OCI-LY1 (cell line): ENCODE data around the gene L3MBTL4.

Experiments used
- H2AFZ ChIP-seq: fragments of 200-600 bp; sonication (generic), shearing (Covaris generic); 2 replicates; pipeline ENCODE4 v1.6.0; 2014; ENCODE audit warnings: antibody characterized with exemption, mild to moderate bottlenecking, low read length
- H3F3A ChIP-seq: fragments of 200-600 bp; sonication (generic), shearing (Covaris generic); 2 replicates; pipeline ENCODE4 v1.6.0; 2014; ENCODE audit warnings: mild to moderate bottlenecking, antibody characterized with exemption, low read length, moderate library complexity; ENCODE audit not compliant: insufficient read depth
- H3K27ac ChIP-seq: fragments of 200-600 bp; sonication (generic); 2 replicates; pipeline ENCODE4 v1.5.1; 2014; ENCODE audit warnings: low read length, mixed run types, mild to moderate bottlenecking, low read depth; ENCODE audit not compliant: poor library complexity, severe bottlenecking
- H3K27me3 ChIP-seq: fragments of 200-600 bp; sonication (generic); 2 replicates; pipeline ENCODE4 v1.6.0; 2014; ENCODE audit warnings: antibody characterized with exemption, mild to moderate bottlenecking, low read length, moderate library complexity; ENCODE audit not compliant: insufficient read depth
- H3K36me3 ChIP-seq: fragments of 200-600 bp; sonication (generic); 2 replicates; pipeline ENCODE4 v1.6.1; 2014; ENCODE audit warnings: mild to moderate bottlenecking, antibody characterized with exemption, low read length, moderate library complexity, mixed read lengths; ENCODE audit not compliant: insufficient read depth
- H3K4me1 ChIP-seq: fragments of 200-600 bp; sonication (generic); 2 replicates; pipeline ENCODE4 v1.5.1; 2014; ENCODE audit warnings: mild to moderate bottlenecking, low read length, moderate library complexity; ENCODE audit not compliant: insufficient read depth, severe bottlenecking
- H3K4me2 ChIP-seq: fragments of 200-600 bp; sonication (generic), shearing (Covaris generic); 2 replicates; pipeline ENCODE4 v1.6.1; 2014; ENCODE audit warnings: low read length
- H3K4me3 ChIP-seq: fragments of 200-600 bp; sonication (generic); 2 replicates; pipeline ENCODE4 v1.5.1; 2014; ENCODE audit warnings: low read length, low read depth, mild to moderate bottlenecking, mixed read lengths; ENCODE audit not compliant: poor library complexity, severe bottlenecking
- H3K79me2 ChIP-seq: fragments of 200-600 bp; shearing (Covaris generic); 2 replicates; pipeline ENCODE4 v1.6.1; 2016; ENCODE audit warnings: mixed run types, low read length, mixed read lengths; ENCODE audit not compliant: insufficient read depth
- H3K9ac ChIP-seq: fragments of 200-600 bp; sonication (generic), shearing (Covaris generic); 2 replicates; pipeline ENCODE4 v1.6.1; 2014; ENCODE audit warnings: mild to moderate bottlenecking, low read length, mixed read lengths
- H3K9me2 ChIP-seq: fragments of 200-600 bp; sonication (generic), shearing (Covaris generic); 2 replicates; pipeline ENCODE4 v1.6.1; 2014; ENCODE audit warnings: low read depth, mild to moderate bottlenecking, low read length, mixed read lengths
- H3K9me3 ChIP-seq: fragments of 200-600 bp; shearing (Covaris generic); 2 replicates; pipeline ENCODE4 v1.6.1; 2014; ENCODE audit warnings: low read length, mixed read lengths
- H4K20me1 ChIP-seq: fragments of 200-600 bp; sonication (generic), shearing (Covaris generic); 2 replicates; pipeline ENCODE4 v1.6.0; 2016; ENCODE audit warnings: mild to moderate bottlenecking, low read length; ENCODE audit not compliant: insufficient read depth
- CTCF ChIP-seq: fragments of 200-600 bp; sonication (generic), shearing (Covaris generic); IDR thresholded peaks from 2 replicates; pipeline ENCODE4 v1.5.1; 2017; ENCODE audit warnings: mild to moderate bottlenecking, antibody characterized with exemption, low read length, moderate library complexity, mixed read lengths
- EZH2 ChIP-seq: fragments of 200-600 bp; sonication (generic), shearing (Covaris generic); IDR thresholded peaks from 2 replicates; pipeline ENCODE4 v1.8.0; 2017; ENCODE audit warnings: borderline replicate concordance, mixed run types, mild to moderate bottlenecking, antibody characterized with exemption, low read length, moderate library complexity, mixed read lengths

Gene L3MBTL4

GRCh38 chr18:6254456-6254855 is 160.3 kb downstream of the L3MBTL4 start:
- Histone ChIP-seq H3K9ac (no peak overlapping the region), H3K36me3 (no peaks in the 10 kb centered on the region), H3K27ac (no peak overlapping the region), H3K9me3 (no peaks in the 10 kb centered on the region), H3F3A (no peaks in the 10 kb centered on the region), H3K4me3 (no peak overlapping the region), H3K4me1 (peaks cover 26% of the 10 kb centered on the region), H4K20me1 (no peaks in the 10 kb centered on the region), H2AFZ (no peak overlapping the region), H3K9me2 (no peaks in the 10 kb centered on the region), H3K79me2 (no peaks in the 10 kb centered on the region), H3K27me3 (no peaks in the 10 kb centered on the region), H3K4me2 (no peak overlapping the region)
- TF ChIP-seq EZH2 (no peak), CTCF (no peak)

GRCh38 chr18:6251084-6251483 is 163.6 kb downstream of the L3MBTL4 start:
- no peak overlapping the region for H3K4me3 ChIP-seq
- H3K9me3 ChIP-seq, result no peaks in the 10 kb centered on the region
- no peaks in the 10 kb centered on the region for H3K27me3 ChIP-seq
- TF ChIP-seq EZH2 (no peak), CTCF (no peak)
- no peaks in the 10 kb centered on the region for H3K9me2 ChIP-seq
- H3F3A ChIP-seq, result no peaks in the 10 kb centered on the region
- H3K79me2 ChIP-seq, result no peaks in the 10 kb centered on the region
- no peak overlapping the region for H2AFZ ChIP-seq
- peaks cover 18% of the 10 kb centered on the region for H3K4me1 ChIP-seq
- no peak overlapping the region for H3K27ac ChIP-seq
- no peaks in the 10 kb centered on the region for H3K36me3 ChIP-seq
- H3K9ac ChIP-seq, result no peak overlapping the region
- no peaks in the 10 kb centered on the region for H4K20me1 ChIP-seq
- no peak overlapping the region for H3K4me2 ChIP-seq

- H3K9me2 ChIP-seq, result no peaks in the 10 kb centered on the region
- H3K4me3 ChIP-seq, result no peak overlapping the region
- H4K20me1 ChIP-seq, result no peaks in the 10 kb centered on the region
- no peaks in the 10 kb centered on the region for H3K79me2 ChIP-seq
- no peaks in the 10 kb centered on the region for H3K27me3 ChIP-seq
- TF ChIP-seq CTCF (no peak), EZH2 (no peak)
- H3K36me3 ChIP-seq, result no peaks in the 10 kb centered on the region
- no peaks in the 10 kb centered on the region for H3K9me3 ChIP-seq
- peaks cover 16% of the 10 kb centered on the region for H3K4me1 ChIP-seq
- H3K9ac ChIP-seq, result no peak overlapping the region
- no peak overlapping the region for H2AFZ ChIP-seq
- H3K27ac ChIP-seq, result no peak overlapping the region
- no peak overlapping the region for H3K4me2 ChIP-seq
- no peaks in the 10 kb centered on the region for H3F3A ChIP-seq
Measured at GRCh38 chr18:6249788-6250187, 164.9 kb downstream of the L3MBTL4 start.
